ENCODE results near the gene DESI1.

DNA sequence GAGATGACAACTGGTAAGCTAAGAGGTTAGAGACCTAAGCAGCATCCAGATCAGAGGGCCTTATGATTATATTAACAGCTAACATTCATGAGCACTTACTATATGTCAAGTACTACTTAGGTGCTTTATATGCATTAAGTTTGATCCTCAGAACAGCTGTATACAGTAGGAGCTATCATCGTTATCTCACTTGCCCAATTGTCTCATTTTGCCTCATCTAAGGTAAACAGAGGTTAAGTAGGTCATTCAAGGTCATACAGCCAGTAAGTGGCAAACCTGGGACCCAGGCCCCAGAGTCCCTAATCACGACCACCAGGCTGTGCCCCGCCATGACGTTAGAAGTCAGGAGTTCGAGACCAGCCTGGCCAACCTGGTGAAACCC, 72.0 kb downstream of the DESI1 start:
- TF ChIP-seq YY1 (IDR thresholded peaks at IDR 0.05; ENCODE audit: insufficient read depth, insufficient read length) (no peak), SUZ12 (IDR thresholded peaks at IDR 0.05; ENCODE audit: extremely low read depth, insufficient read depth, insufficient read length) (no peak)
